GM12878 (cell line): ENCODE data around the gene MMP19. TPM values are rescaled to one million over a fixed set of nuclear protein-coding genes. Genes with fewer than 3 reads are reported as not detected.

Source experiments
- ATAC-seq: fragments of 200-7000 bp; cut with Tn5 transposase; 3 replicates; pipeline ENCODE4 v1.9.1; 2020; ENCODE audit warnings: mild to moderate bottlenecking, moderate library complexity
- BruUV-seq: library from RNA; stranded (reverse); fragments of 400-500 nt; replicated peaks from 2 replicates; lab custom pipeline; 2021; lab: Mats Ljungman, UMichigan
- CTCF ChIA-PET: fragments of 300-600 bp; sonication (Branson Sonifier 250); formaldehyde crosslinking; extraction: SDS; loops from one replicate; lab custom pipeline; 2021; ENCODE audit warnings: inconsistent platforms; lab: Yijun Ruan, JAX
- POLR2A ChIA-PET: fragments of 350-600 bp; formaldehyde crosslinking; extraction: SDS; loops from one replicate; lab custom pipeline; 2021; ENCODE audit warnings: inconsistent platforms; lab: Charles Lee
- RAD21 ChIA-PET: fragments of 300-600 bp; sonication (Branson Sonifier 250); formaldehyde crosslinking; loops from one replicate; lab custom pipeline; 2023; ENCODE audit warnings: antibody characterized with exemption; ENCODE audit not compliant: unreplicated experiment; lab: Charles Lee
- SMC1A ChIA-PET: fragments of 300-600 bp; sonication (Branson Sonifier 250); formaldehyde crosslinking; loops from one replicate; lab custom pipeline; 2023; ENCODE audit not compliant: unreplicated experiment, uncharacterized antibody; lab: Charles Lee
- DNase-seq: peaks from one replicate; pipeline ENCODE4 v3.0.0-alpha.2; 2011; ENCODE audit warnings: low read depth, low spot score
- FAIRE-seq: peaks from 3 replicates; lab custom pipeline; 2011; peaks lifted over from hg19 to GRCh38; lab: Jason Lieb, UNC
- H2AFZ ChIP-seq: 2 replicates; pipeline ENCODE4 v1.6.0; 2011; ENCODE audit warnings: low read depth, low read length, control low read depth; ENCODE audit not compliant: control insufficient read depth
- H3K27ac ChIP-seq: 2 replicates; pipeline ENCODE4 v1.5.1; 2011; ENCODE audit warnings: control low read depth; ENCODE audit not compliant: control insufficient read depth, insufficient read depth
- H3K27me3 ChIP-seq, 2 experiments: replicated peaks in 1 of 2; 2 replicates each; pipeline versions ENCODE4 v1.6.0 to v1.6.1; 2011; ENCODE audit warnings: low read length in 1 of 2; ENCODE audit not compliant: control insufficient read depth in 2 of 2, insufficient read depth in 2 of 2
- H3K36me3 ChIP-seq, 2 experiments: 2 replicates each; pipeline ENCODE4 v1.5.1; 2011; ENCODE audit warnings: low read length in 1 of 2; ENCODE audit not compliant: control insufficient read depth in 2 of 2, insufficient read depth in 2 of 2
- H3K4me1 ChIP-seq: 2 replicates; pipeline ENCODE4 v1.6.1; 2011; ENCODE audit warnings: mild to moderate bottlenecking, low read length, moderate library complexity, mixed read lengths; ENCODE audit not compliant: control insufficient read depth, insufficient read depth
- H3K4me2 ChIP-seq: 2 replicates; pipeline ENCODE4 v1.6.0; 2011; ENCODE audit warnings: control low read depth; ENCODE audit not compliant: control insufficient read depth, insufficient read depth
- H3K4me3 ChIP-seq: fragments of 200-600 bp; sonication (generic); 2 replicates; pipeline ENCODE4 v1.5.1; 2016
- H3K79me2 ChIP-seq: 2 replicates; pipeline ENCODE4 v1.6.0; 2011; ENCODE audit warnings: low read length; ENCODE audit not compliant: control insufficient read depth, insufficient read depth
- H3K9ac ChIP-seq: 2 replicates; pipeline ENCODE4 v1.8.0; 2011; ENCODE audit warnings: low read length, control low read depth, mixed read lengths; ENCODE audit not compliant: control insufficient read depth, insufficient read depth
- H3K9me3 ChIP-seq: replicated peaks from 3 replicates; pipeline ENCODE4 v1.5.1; 2011; ENCODE audit warnings: mild to moderate bottlenecking, low read length; ENCODE audit not compliant: control insufficient read depth, insufficient read depth
- H4K20me1 ChIP-seq: 2 replicates; pipeline ENCODE4 v1.6.0; 2011; ENCODE audit not compliant: control insufficient read depth, insufficient read depth
- BCLAF1 ChIP-seq: fragments of 450-650 bp; IDR thresholded peaks from 2 replicates; pipeline ENCODE4 v1.6.1; 2017; ENCODE audit warnings: antibody characterized with exemption, mild to moderate bottlenecking, moderate library complexity
- BHLHE40 ChIP-seq, 2 experiments: fragments of 450-650 bp in 1 of 2; IDR thresholded peaks; 2 replicates each; pipeline ENCODE4 v1.6.1; 2011 to 2017; ENCODE audit warnings: low read depth in 2 of 2, borderline replicate concordance in 1 of 2, improper control_type of control experiment in 1 of 2, low read length in 1 of 2, mild to moderate bottlenecking in 1 of 2
- BMI1 ChIP-seq: fragments of 450-650 bp; IDR thresholded peaks from 2 replicates; pipeline ENCODE4 v1.6.1; 2016; ENCODE audit warnings: mild to moderate bottlenecking, moderate library complexity, borderline replicate concordance
- CHD2 ChIP-seq: IDR thresholded peaks from 2 replicates; pipeline ENCODE4 v1.6.1; 2011; ENCODE audit warnings: low read depth, low read length, improper control_type of control experiment, borderline replicate concordance
- CHD4 ChIP-seq: fragments of 200-600 bp; sonication (generic); IDR thresholded peaks from 2 replicates; pipeline ENCODE4 v1.6.1; 2016; ENCODE audit warnings: mild to moderate bottlenecking
- E2F4 ChIP-seq: IDR thresholded peaks from 2 replicates; pipeline ENCODE4 v1.6.1; 2012; ENCODE audit warnings: low read depth, low read length, improper control_type of control experiment
- FOXM1 ChIP-seq: IDR thresholded peaks from 2 replicates; pipeline ENCODE4 v1.6.1; 2012; ENCODE audit warnings: low read depth, mild to moderate bottlenecking, inconsistent platforms, low read length, moderate library complexity
- GABPA ChIP-seq: IDR thresholded peaks from 2 replicates; pipeline ENCODE4 v1.6.1; 2014; ENCODE audit warnings: antibody characterized with exemption, low read depth, mild to moderate bottlenecking, inconsistent platforms
- NBN ChIP-seq: fragments of 450-650 bp; IDR thresholded peaks from 2 replicates; pipeline ENCODE4 v1.6.1; 2016
- NFYB ChIP-seq: IDR thresholded peaks from 2 replicates; pipeline ENCODE4 v1.6.1; 2011; ENCODE audit warnings: low read depth, mild to moderate bottlenecking, low read length, improper control_type of control experiment, moderate library complexity; ENCODE audit not compliant: insufficient read depth
- NR2C2 ChIP-seq: IDR thresholded peaks from 2 replicates; pipeline ENCODE4 v1.6.1; 2011; ENCODE audit warnings: borderline replicate concordance, low read depth; ENCODE audit not compliant: control insufficient read depth, insufficient read length
- NR2F1 ChIP-seq: fragments of 450-650 bp; conservative IDR thresholded peaks from 2 replicates; pipeline ENCODE4 v1.6.1; 2017; ENCODE audit warnings: mild to moderate bottlenecking
- SUPT20H ChIP-seq: IDR thresholded peaks from 2 replicates; pipeline ENCODE4 v1.6.1; 2011; ENCODE audit warnings: low read depth, mild to moderate bottlenecking, low read length, moderate library complexity, borderline replicate concordance; ENCODE audit not compliant: control insufficient read depth
- TARDBP ChIP-seq: IDR thresholded peaks from 2 replicates; pipeline ENCODE4 v1.6.1; 2016; ENCODE audit warnings: borderline replicate concordance
- ZNF207 ChIP-seq: fragments of 450-650 bp; IDR thresholded peaks from 2 replicates; pipeline ENCODE4 v1.6.1; 2014; ENCODE audit warnings: antibody characterized with exemption, mild to moderate bottlenecking, borderline replicate concordance
- ZNF592 ChIP-seq: fragments of 450-650 bp; IDR thresholded peaks from 2 replicates; pipeline ENCODE4 v1.6.1; 2017; ENCODE audit warnings: mild to moderate bottlenecking, moderate library complexity
- WGBS: methylation state at CpG from one replicate; pipeline ENCODE4 v1.1.6; 2016; ENCODE audit warnings: low lambda C conversion rate; ENCODE audit not compliant: insufficient replicate concordance, insufficient coverage; ENCODE audit errors: missing lambda C conversion rate; 5-methylcytosine and 5-hydroxymethylcytosine counted together
- in situ Hi-C: fragments of 300-500 bp; cut with MboI; formaldehyde crosslinking; loops from 9 replicates; pipeline ENCODE4 v1.14.3; 2018; ENCODE audit warnings: mixed read lengths
- intact Hi-C: fragments of 100-400 bp; cut with micrococcal nuclease; formaldehyde crosslinking; loops from one replicate; pipeline ENCODE4 v1.14.2; 2022; ENCODE audit not compliant: unreplicated experiment
- polyA plus RNA-seq, 11 experiments: library from polyadenylated mRNA; depleted of rRNA in 4 of 11; unstranded in 6 of 11; stranded (reverse) in 5 of 11; fragments of >200 nt; fragmentation: Nextera tagmentation in 4 of 11; fragmentation: Illumina TruSeq in 1 of 11; extraction: Ambion mirVana in 4 of 11; extraction: Trizol in 1 of 11; gene quantifications; 1 replicate in 1 of 11; 2 replicates in 10 of 11; pipeline versions ENCODE4 v1.2.1 to v1.2.3, GENCODE V29; 2011 to 2016; ENCODE audit warnings: inconsistent platforms in 2 of 11, missing spikeins in 2 of 11, low read depth in 1 of 11
- total RNA-seq, 4 experiments: library from RNA; depleted of rRNA in 3 of 4; stranded (reverse); fragments of >200 nt in 3 of 4; fragmentation: Illumina TruSeq in 1 of 4; extraction: Trizol in 1 of 4; gene quantifications; 2 replicates each; pipeline versions ENCODE4 v1.2.1 to v1.2.3, GENCODE V29; 2013 to 2021

MMP19 gene
- total and polyA plus RNA-seq, 10 of the 15 experiments (the other 5 are each of a cell fraction or from before 2014, with no cell fraction given) = 0.03 to 0.04 (median 0.04) TPM; not detected in 7

- Histone ChIP-seq H3K4me1 (no peaks in the 10 kb centered on the region), H3K79me2 (no peaks in the 10 kb centered on the region), H3K9me3 (no peaks in the 10 kb centered on the region), H3K36me3 (peaks cover 4 to 30% of the 10 kb centered on the region in 2 experiments; a peak in 3 of 4 replicates), H2AFZ (no peak overlapping the region), H3K27ac (no peak overlapping the region), H3K4me3 (no peak overlapping the region), H3K9ac (no peak overlapping the region), H4K20me1 (no peaks in the 10 kb centered on the region), H3K4me2 (no peak overlapping the region), H3K27me3 (no peaks in the 10 kb centered on the region)
- no peak for DNase-seq
- in situ Hi-C loops (no loop called here), intact Hi-C loops (no loop called here)
- FAIRE-seq = no peak
- WGBS = 98% methylated on average over 2 of the region's 4 CpGs
- ChIA-PET POLR2A (interaction anchor here (0.6 kb wide), 2 partner anchors 29 to 150 kb away, joined by 3 to 5 read pairs; no protein-coding TSS in a partner anchor), CTCF (interaction anchor here (1.2 kb wide), 1 partner anchor 52 kb away, joined by 3 read pairs; no protein-coding TSS in a partner anchor), SMC1A (interaction anchor here (0.7 to 1.9 kb wide), 3 partner anchors 11 to 150 kb away, joined by 4 to 5 read pairs (median 4); no protein-coding TSS in a partner anchor), RAD21 (interaction anchor here (2.1 kb wide), 1 partner anchor 51 kb away, joined by 5 read pairs; no protein-coding TSS in a partner anchor)
- ATAC-seq = no peak
- TF ChIP-seq FOXM1 (no peak), GABPA (no peak), NR2C2 (no peak), BHLHE40 (IDR thresholded peaks at IDR 0.05; ENCODE audit: borderline replicate concordance in 1 of 2, low read depth in 2 of 2, low read length in 1 of 2) (no peak), NR2F1 (no peak), BCLAF1 (no peak), CHD2 (no peak), SUPT20H (no peak), CHD4 (no peak), BMI1 (no peak), ZNF207 (no peak), TARDBP (no peak), ZNF592 (no peak), NBN (no peak), NFYB (no peak), E2F4 (no peak)
- BruUV-seq = no TSS peak
Measured at GRCh38 chr12:55789893-55790292, 52.8 kb downstream of the MMP19 start.
